Endothelial cell of umbilical vein (primary cell): ENCODE measurements around the gene CDKN3. TPM values are rescaled to one million over a fixed set of nuclear protein-coding genes. Genes with fewer than 3 reads are reported as not detected.
A peak's percentile ranks its signal among the peaks of the same experiment; 100 is the strongest.

ENCODE experiments used
- BruUV-seq: library from RNA; stranded (reverse); fragments of 400-500 nt; replicated peaks from 2 replicates; lab custom pipeline; 2021; lab: Mats Ljungman, UMichigan
- CTCF ChIA-PET: fragments of 300-600, 350-600 bp; sonication (Branson Sonifier 250); formaldehyde crosslinking; loops from one replicate; lab custom pipeline; 2021; ENCODE audit warnings: antibody characterized with exemption, inconsistent platforms; lab: Charles Lee
- POLR2A ChIA-PET: fragments of 300-600, 350-600 bp; sonication (Branson Sonifier 250); formaldehyde crosslinking; loops from one replicate; lab custom pipeline; 2021; ENCODE audit warnings: antibody characterized with exemption, inconsistent platforms; lab: Charles Lee
- DNase-seq: peaks from one replicate; pipeline ENCODE4 v3.0.0-alpha.2; 2011; ENCODE audit warnings: low read depth, low spot score
- FAIRE-seq: peaks from 2 replicates; lab custom pipeline; 2011; peaks lifted over from hg19 to GRCh38; lab: Jason Lieb, UNC
- H2AFZ ChIP-seq: 2 replicates; pipeline ENCODE4 v1.6.0; 2012; ENCODE audit warnings: low read depth, low read length, control low read depth, inconsistent platforms
- H3K27ac ChIP-seq: 2 replicates; pipeline ENCODE4 v1.5.1; 2011; ENCODE audit warnings: low read depth, mild to moderate bottlenecking, control low read depth, low read length, moderate library complexity; ENCODE audit not compliant: insufficient read depth
- H3K27me3 ChIP-seq, 2 experiments: 2 replicates each; pipeline versions ENCODE4 v1.6.0 to v1.6.1; 2011; ENCODE audit warnings: low read length in 2 of 2, mixed read lengths in 1 of 2; ENCODE audit not compliant: control insufficient read depth in 2 of 2, insufficient read depth in 2 of 2
- H3K36me3 ChIP-seq, 2 experiments: 2 replicates in 1 of 2; 3 replicates in 1 of 2; pipeline ENCODE4 v1.5.1; 2011; ENCODE audit warnings: low read length in 2 of 2, mild to moderate bottlenecking in 1 of 2, moderate library complexity in 1 of 2; ENCODE audit not compliant: control insufficient read depth in 2 of 2, insufficient read depth in 2 of 2; ENCODE audit errors: extremely low read depth in 1 of 2
- H3K4me1 ChIP-seq: 3 replicates; pipeline ENCODE4 v1.5.1; 2011; ENCODE audit warnings: mild to moderate bottlenecking, low read length; ENCODE audit not compliant: control insufficient read depth, insufficient read depth; ENCODE audit errors: extremely low read depth
- H3K4me2 ChIP-seq: 2 replicates; pipeline ENCODE4 v1.6.1; 2011; ENCODE audit warnings: low read length, control low read depth, mixed read lengths; ENCODE audit not compliant: insufficient read depth
- H3K4me3 ChIP-seq, 3 experiments: fragments of 200-600 bp in 1 of 3; sonication (generic), shearing (Covaris generic) in 1 of 3; replicated peaks in 1 of 3; 2 replicates each; pipeline ENCODE4 v1.5.1; 2011 to 2016; ENCODE audit warnings: control low read depth in 3 of 3, low read length in 3 of 3, mild to moderate bottlenecking in 2 of 3, inconsistent platforms in 1 of 3, low read depth in 1 of 3, moderate library complexity in 1 of 3; ENCODE audit not compliant: insufficient read depth in 1 of 3
- H3K79me2 ChIP-seq: 2 replicates; pipeline ENCODE4 v1.6.0; 2012; ENCODE audit warnings: low read length, inconsistent platforms; ENCODE audit not compliant: control insufficient read depth, insufficient read depth
- H3K9ac ChIP-seq: replicated peaks from 2 replicates; pipeline ENCODE3; 2011; ENCODE audit warnings: low read length, control low read depth; ENCODE audit not compliant: insufficient read depth; ENCODE audit errors: extremely low read depth
- H3K9me1 ChIP-seq: replicated peaks from 3 replicates; pipeline ENCODE4 v1.6.0; 2011; ENCODE audit warnings: mild to moderate bottlenecking, low read length; ENCODE audit not compliant: control insufficient read depth, insufficient read depth; ENCODE audit errors: extremely low read depth
- H3K9me3 ChIP-seq: replicated peaks from 2 replicates; pipeline ENCODE4 v1.5.1; 2012; ENCODE audit warnings: low read length, inconsistent platforms; ENCODE audit not compliant: control insufficient read depth, insufficient read depth
- H4K20me1 ChIP-seq: replicated peaks from 2 replicates; pipeline ENCODE3; 2011; ENCODE audit warnings: mild to moderate bottlenecking, low read length; ENCODE audit not compliant: control insufficient read depth, insufficient read depth; ENCODE audit errors: extremely low read depth
- FOS ChIP-seq: IDR thresholded peaks from 2 replicates; pipeline ENCODE4 v1.6.1; 2011; ENCODE audit warnings: mild to moderate bottlenecking, low read length, moderate library complexity, borderline replicate concordance; ENCODE audit not compliant: insufficient read depth
- GATA2 ChIP-seq: IDR thresholded peaks from 2 replicates; pipeline ENCODE4 v1.7.0; 2011; ENCODE audit warnings: low read depth, mild to moderate bottlenecking, moderate library complexity, mixed read lengths, low read length; ENCODE audit not compliant: insufficient read length, insufficient read depth
- JUN ChIP-seq: IDR thresholded peaks from 2 replicates; pipeline ENCODE4 v1.6.1; 2011; ENCODE audit warnings: borderline replicate concordance, low read depth; ENCODE audit not compliant: insufficient read length, insufficient read depth
- POLR2AphosphoS5 ChIP-seq: IDR thresholded peaks from 2 replicates; pipeline ENCODE4 v1.6.1; 2012; ENCODE audit warnings: low read depth, mild to moderate bottlenecking, control low read depth, low read length, moderate library complexity; ENCODE audit not compliant: insufficient read depth
- dilution Hi-C: fragments of 300-500 bp; cut with MboI; formaldehyde crosslinking; loops from one replicate; pipeline ENCODE4 v1.15.0; 2019; ENCODE audit warnings: low sequenced_read_pairs; ENCODE audit not compliant: extremely low pct_ligation_motif_present
- intact Hi-C: fragments of 100-400 bp; cut with micrococcal nuclease; formaldehyde crosslinking; loops from one replicate; pipeline ENCODE4 v1.10.0; 2022
- polyA plus RNA-seq, 4 experiments: library from polyadenylated mRNA; depleted of rRNA in 3 of 4; stranded (reverse) in 3 of 4; unstranded in 1 of 4; fragments of >200 nt; gene quantifications; 2 replicates each; pipeline versions ENCODE4 v1.2.1 to v1.2.3, GENCODE V29; 2011 to 2012; ENCODE audit warnings: missing spikeins in 1 of 4
- total RNA-seq: library from RNA; stranded (reverse); gene quantifications from 2 replicates; pipeline ENCODE4 v1.2.3, GENCODE V29; 2021

The CDKN3 gene
- total and polyA plus RNA-seq, 2 donors (not counting 3 experiments of a cell fraction or from before 2014, with no cell fraction given): 36.6 to 52.0 TPM

GRCh38 chr14:54364555-54365415, 32.0 kb upstream of the CDKN3 start:
- Histone ChIP-seq H3K9me3 (no peaks in the 10 kb centered on the region), H3K4me3 (peak overlapping the region in 1 of 3 experiments; percentile 12), H3K4me2 (peak overlapping the region; percentile 62), H4K20me1 (no peaks in the 10 kb centered on the region), H3K36me3 (no peaks in the 10 kb centered on the region), H3K9ac (peak overlapping the region; percentile 28), H3K79me2 (no peaks in the 10 kb centered on the region), H3K27ac (peak overlapping the region; percentile 75), H3K4me1 (peaks cover 38% of the 10 kb centered on the region), H2AFZ (peak overlapping the region; percentile 20), H3K27me3 (peaks cover 0 to 2% of the 10 kb centered on the region in 2 experiments), H3K9me1 (no peaks in the 10 kb centered on the region)
- ChIA-PET CTCF (interaction anchor here (1.1 to 1.9 kb wide), 3 partner anchors 17 to 200 kb away, joined by 3 to 10 read pairs (median 9); no protein-coding TSS in a partner anchor), POLR2A (interaction anchor here (2.0 kb wide), 1 partner anchor 32 kb away, joined by 6 read pairs; the partner anchor contains the start of gene CDKN3)
- peak; percentile 10 for TF ChIP-seq GATA2
- TF ChIP-seq FOS: peak; percentile 32
- no peak for TF ChIP-seq JUN
- peak; percentile 37 for TF ChIP-seq POLR2AphosphoS5
- TSS peak; percentile 43 for BruUV-seq
- DNase-seq (peak; percentile 86), FAIRE-seq (peak; percentile 93)
- dilution Hi-C loops: no loop called here
- intact Hi-C loops: loop anchor here (1.0 to 5.0 kb wide), 3 partner anchors 32 to 288 kb away; partner anchors contain the start of genes CDKN3 and CGRRF1
